Activated gamma-delta T cell treated with anti-CD3 and anti-CD28 coated beads, Interleukin-2, amount 50 U/mL, for 16 hours (primary cell): ENCODE data around the gene SPDYC.

Experiments used
- DNase-seq: peaks from one replicate; pipeline ENCODE4 v3.0.0-alpha.2; 2020; ENCODE audit warnings: low read depth

SPDYC gene

DNA sequence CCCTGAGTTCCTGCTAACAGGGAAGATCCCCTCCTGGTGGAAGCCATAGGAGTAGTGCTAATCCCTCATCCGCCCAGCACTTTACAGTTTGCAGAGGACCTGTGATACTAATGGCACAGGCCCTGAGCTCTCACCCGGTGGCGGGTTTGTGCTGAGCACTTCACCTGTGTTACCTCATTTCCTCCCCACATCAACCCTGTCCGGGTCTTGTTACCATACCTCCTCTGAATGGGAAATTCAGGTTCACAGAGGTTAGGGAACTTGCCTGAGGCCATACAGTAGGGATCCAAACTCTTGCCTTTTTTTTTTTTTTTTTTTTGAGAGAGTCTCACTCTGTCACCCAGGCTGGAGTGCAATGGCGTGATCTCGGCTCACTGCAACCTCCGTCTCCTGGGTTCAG lies 36.9 kb downstream of the SPDYC start:
- no peak for DNase-seq

DNA sequence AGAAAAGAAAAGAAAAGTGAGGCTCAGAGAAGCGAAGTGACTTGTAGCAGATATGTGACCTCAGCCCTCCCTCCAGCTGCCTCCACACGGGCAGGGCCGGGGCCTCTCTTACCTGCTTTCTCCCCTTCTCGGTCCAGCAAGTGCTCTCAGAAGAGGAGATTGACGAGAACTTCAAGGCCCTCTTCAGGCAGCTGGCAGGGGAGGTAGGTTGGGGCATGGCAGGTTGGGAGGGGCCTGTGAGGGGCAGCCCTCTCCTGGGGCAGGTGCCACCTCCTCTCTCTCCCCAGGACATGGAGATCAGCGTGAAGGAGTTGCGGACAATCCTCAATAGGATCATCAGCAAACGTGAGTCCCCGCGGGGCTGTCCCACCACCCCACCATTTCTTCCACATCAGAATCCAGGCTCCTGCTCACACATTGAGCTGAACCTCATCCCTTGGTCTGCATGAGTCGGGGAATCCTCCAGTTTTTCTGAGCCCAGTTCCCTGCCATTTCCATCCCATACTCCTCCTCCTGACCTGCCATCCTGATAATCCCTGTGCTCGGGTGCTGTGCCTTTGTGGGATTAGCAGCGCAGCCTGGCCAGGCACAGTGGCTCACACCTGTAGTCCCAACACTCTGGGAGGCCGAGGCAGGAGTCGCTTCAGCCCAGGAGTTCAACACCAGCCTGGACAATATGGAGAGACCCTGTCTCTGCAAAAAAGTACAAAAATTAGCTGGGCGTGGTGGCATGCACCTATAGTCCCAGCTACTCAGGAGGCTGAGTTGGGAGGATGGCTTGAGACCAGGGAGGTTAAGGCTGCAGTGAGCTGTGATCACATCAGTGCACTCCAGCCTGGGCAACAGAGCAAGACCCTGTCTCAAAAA lies 38.1 kb downstream of the SPDYC start:
- no peak for DNase-seq

DNA sequence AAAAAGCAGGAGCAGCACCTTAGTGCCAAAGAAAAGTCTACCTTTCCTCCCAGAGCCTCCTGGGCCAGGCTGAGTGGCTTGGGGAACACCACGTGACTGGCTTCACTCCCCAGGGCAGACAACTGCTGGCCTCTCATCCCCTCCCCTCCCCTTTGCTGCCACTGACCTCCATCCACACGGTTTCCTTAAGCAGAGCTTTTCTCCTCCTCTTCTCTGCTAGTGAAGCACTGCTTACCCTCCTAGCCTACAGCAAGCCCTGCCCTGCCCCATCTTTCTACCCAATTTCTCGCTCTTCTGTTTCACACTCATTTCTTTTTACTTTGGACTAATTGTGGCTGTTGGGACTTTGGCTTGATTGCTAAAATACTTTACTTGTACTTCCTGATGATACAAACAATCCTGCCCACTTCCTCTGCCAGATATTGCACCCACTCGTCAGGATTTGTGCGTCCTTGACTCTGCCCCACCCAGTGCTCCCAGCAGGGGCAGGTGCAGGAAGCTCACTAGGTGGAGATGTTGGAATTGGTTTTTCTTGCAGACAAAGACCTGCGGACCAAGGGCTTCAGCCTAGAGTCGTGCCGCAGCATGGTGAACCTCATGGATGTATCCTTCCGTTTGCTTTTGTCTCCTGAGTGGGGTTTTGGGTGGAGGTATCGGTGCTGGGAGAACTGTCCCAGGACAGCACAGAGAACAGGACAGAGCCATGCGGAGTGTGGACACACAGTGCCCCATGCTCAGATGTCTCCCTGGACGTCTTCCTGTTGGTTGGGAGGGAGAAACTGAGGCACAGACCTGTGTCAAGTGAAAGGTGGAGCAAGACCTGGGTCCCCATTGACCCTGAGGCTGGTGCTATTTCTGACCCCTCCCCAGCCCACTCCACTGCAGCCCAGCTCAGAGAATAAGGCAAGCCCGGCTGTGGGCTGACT lies 39.0 kb downstream of the SPDYC start:
- no peak for DNase-seq

DNA sequence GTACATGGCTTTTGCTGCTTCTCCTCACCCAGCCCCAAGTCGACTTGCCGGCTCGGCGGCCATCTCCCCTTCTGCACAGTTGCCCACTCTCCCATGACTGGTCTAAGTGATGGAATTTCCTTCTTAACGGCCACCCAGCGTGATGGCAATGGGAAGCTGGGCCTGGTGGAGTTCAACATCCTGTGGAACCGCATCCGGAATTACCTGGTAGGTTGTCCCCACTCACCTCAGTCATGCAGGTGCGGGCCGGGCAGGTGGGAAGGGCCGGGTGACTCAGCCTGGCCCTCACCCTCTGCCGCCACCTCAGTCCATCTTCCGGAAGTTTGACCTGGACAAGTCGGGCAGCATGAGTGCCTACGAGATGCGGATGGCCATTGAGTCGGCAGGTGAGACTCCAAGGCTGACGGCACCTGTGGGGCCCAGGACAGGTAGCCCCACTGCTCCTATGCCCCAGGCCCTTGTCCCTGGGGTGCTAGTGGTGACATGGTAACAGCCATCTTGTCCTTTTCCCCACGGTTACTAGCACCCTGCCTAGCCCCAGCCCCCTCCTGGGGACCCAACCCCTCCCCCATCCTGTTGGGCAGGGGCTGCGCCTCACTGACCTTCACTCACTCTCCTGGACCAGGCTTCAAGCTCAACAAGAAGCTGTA lies 39.8 kb downstream of the SPDYC start:
- no peak for DNase-seq

DNA sequence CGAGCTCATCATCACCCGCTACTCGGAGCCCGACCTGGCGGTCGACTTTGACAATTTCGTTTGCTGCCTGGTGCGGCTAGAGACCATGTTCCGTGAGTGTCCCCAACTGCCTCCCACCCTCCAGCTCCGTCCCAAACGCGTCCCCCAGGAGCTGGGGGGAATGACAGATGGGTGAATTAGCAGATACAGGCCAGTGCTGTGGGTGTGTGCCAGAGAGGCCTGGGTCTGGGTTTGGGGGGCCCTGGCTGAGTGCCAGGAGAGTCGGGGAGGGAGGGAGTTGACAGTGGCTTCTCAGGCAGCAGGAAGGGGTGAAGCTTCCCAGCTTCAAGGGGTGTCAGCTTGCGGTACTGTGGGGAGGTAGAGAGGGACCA lies 40.3 kb downstream of the SPDYC start:
- no peak for DNase-seq

DNA sequence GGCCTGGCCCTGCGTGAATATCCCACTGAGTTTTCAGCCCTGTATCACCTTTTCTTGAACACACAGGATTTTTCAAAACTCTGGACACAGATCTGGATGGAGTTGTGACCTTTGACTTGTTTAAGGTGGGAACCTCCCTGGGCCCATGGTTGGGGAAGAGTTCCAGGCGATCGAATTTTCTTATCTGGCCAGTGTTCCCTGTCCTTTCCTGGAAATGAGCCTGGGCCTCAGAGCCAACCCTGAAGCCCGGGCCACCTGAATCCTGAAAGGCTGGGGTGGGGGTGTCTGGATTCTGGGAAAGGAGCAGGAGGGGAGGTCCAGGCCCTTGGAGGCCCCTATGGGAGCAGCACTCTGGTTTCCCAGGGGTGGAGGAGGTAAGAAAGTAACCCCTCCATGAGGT lies 40.7 kb downstream of the SPDYC start:
- DNase-seq: no peak

DNA sequence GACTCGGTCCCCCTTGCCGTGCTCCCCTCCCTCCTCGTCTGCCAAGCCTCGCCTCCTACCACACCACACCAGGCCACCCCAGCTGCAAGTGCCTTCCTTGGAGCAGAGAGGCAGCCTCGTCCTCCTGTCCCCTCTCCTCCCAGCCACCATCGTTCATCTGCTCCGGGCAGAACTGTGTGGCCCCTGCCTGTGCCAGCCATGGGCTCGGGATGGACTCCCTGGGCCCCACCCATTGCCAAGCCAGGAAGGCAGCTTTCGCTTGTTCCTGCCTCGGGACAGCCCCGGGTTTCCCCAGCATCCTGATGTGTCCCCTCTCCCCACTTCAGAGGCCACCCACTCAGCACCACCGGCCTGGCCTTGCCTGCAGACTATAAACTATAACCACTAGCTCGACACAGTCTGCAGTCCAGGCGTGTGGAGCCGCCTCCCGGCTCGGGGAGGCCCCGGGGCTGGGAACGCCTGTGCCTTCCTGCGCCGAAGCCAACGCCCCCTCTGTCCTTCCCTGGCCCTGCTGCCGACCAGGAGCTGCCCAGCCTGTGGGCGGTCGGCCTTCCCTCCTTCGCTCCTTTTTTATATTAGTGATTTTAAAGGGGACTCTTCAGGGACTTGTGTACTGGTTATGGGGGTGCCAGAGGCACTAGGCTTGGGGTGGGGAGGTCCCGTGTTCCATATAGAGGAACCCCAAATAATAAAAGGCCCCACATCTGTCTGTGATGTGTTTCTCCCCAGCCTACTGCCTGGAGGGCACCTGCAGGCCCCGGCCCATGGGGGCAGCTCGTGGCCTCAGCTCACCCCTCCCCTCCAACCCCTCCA lies 41.5 kb downstream of the SPDYC start:
- DNase-seq: no peak

DNA sequence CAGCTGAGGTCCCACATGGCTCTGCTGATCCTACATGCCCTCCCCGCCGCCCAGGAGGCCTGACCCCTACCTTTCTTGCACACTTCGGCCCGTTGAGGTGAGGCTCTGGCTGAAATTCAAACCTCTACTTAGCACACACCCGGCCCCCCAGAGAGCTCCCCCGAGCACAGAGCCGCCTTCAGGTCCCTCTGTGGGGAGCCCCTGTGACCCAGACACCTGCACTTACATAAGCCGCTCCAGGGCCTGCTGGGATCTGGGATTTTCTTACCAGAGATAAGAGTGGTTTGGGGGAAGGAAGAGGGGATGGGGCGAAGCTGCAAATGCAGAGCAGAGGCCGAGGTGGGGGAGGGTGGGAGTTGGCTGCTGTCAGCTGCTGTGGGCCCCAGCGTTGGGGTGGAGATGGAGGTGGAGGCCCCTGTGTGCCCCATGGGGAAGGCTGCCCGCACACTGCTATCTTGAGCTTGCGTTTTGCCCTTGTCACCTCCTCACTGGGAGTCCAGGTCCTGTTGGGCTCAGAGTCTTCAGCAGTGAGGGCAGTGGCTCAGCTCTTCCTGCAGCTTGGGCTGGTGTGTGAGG lies 42.3 kb downstream of the SPDYC start:
- DNase-seq: no peak

DNA sequence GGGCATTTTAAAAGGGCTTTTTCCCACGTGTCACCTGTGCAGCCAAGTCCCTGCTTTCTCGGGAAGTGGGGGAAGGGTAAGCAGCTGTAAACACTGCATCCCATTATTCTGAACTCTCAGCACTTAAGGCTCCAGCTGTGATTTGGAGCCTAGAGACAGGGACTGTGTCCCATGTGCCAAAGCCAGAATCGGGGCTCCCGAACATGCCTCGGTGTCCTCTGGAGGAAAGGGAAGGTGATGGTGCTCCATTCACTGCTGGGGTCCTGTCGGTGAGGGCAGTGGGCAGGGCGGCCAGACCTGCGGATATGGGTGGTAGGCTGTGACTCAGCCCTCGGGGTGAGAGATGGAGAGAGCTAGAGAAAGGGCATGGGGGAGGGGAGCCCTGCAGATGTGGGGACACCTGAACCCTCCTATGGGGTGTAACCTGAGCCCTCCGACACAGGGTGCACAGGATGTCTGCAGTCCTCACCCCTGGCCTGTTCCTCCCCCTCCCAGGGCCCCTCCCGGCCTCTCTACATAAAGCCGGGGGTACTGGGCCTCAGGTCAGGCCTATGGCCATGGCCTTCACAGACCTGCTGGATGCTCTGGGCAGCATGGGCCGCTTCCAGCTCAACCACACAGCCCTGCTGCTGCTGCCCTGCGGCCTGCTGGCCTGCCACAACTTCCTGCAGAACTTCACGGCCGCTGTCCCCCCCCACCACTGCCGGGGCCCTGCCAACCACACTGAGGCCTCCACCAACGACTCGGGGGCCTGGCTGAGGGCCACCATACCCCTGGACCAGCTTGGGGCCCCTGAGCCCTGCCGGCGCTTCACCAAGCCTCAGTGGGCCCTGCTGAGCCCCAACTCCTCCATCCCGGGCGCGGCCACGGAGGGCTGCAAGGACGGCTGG lies 43.5 kb downstream of the SPDYC start:
- no peak for DNase-seq

DNA sequence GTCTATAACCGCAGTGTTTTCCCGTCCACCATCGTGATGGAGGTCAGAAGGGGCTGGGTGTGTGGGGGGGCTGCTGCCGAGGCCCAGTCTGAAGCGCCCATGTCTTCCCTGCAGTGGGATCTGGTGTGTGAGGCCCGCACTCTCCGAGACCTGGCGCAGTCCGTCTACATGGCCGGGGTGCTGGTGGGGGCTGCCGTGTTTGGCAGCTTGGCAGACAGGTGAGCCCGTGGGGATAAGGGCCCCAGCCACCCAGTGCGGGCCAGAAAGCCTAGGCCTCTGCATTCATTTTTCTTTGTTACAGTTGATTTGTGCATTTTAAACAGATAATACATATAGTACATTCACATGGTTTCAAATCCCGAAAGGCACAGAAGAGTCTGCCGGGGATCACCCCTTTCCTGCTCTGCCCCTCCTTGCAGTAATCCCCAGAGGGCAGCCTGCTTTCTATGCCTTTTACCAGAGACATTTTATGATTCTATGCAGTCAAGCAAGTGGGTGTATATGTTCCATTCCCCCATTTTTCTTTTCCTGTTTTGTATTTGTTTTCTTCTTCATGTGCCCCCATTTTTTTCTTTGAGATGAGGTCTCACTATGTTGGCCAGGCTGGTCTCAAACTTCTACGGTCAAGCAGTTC lies 44.3 kb downstream of the SPDYC start:
- no peak for DNase-seq

DNA sequence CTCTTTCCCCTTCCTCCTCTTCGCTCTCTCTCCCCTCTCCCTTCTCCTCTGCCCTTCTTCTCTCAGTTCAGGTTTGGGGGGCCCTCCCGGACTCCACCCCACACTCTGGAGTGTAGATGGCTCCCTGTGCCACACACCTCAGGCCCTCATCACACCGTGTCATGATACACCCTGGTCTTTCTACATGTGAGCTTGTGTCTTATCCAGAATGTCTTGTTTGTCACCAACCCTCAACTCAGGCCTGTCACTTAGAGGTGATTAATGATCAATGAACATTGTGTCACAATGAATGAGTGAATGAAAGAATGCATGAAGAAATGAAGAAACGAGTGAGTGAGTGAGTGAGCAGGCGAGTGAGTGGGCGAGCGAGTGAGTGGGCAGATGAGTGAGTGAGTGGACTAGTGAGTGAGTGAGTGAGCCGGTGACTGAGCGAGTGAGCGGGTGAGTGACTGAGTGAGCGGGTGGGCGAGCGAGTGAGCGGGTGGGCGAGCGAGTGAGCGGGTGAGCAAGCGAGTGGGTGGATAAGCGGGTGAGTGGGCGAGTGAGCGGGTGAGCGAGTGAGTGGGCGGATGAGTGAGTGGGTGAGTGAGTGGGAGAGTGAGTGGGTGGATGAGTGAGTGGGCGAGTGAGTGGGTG lies 45.5 kb downstream of the SPDYC start:
- no peak for DNase-seq

DNA sequence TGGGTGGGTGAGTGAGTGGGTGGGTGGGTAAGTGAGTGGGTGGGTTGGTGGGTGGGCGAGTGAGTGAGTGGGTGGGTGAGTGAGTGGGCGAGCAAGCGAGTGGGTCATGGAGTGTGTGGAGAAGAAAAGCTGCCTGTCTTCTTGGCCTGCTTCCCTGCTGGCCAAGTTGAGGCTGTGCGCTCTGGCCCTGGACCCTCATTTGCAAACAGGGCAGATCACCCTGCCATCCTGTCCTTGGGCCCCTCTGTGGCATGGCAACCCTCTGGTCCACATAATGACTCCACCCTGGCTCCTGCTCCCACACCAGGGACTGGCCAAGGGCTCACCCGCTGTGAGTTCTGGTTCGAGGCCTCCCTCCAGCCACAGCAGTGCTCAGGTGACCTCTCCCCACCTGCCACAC lies 46.8 kb downstream of the SPDYC start:
- DNase-seq: no peak

DNA sequence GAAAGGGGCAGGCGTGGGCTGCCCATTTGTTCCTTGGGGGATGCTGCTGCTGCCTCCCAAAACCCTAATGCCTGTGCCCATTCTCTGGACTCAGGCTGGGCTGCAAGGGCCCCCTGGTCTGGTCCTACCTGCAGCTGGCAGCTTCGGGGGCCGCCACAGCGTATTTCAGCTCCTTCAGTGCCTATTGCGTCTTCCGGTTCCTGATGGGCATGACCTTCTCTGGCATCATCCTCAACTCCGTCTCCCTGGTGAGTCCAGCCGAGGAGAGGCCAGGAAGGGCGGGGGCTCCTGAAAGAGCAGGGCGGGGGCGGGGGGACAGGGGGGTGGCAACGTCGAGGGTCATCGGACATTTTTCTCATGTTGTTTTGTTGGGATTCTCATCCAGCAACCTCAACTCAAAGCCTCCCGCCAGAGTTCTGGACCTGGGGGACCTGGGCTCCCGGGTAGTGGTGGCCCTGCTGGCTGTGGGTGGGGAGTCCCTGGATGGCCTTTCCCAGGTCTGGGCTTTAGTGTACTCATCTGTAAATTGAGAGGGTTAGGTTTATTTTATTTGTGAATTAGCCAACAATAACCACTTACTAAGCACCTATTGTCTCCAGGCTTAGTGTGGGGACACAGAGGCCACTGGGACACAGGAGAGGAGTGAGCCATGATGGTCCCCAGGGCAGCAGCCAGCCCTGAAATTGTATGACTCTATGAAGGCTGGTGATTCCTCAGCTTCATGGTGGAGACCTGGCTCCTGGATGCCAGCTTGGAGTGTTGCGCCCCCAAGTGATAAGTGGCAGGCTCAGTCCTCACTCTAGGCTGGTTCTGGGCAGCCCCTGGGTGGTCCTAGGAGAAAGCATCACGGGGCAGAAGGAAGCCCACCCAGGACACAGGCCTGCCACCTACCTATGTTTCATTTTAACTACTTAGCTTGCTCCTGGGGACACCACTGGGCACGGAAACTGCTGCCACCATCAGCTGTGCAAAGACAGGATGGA lies 47.7 kb downstream of the SPDYC start:
- DNase-seq: no peak

DNA sequence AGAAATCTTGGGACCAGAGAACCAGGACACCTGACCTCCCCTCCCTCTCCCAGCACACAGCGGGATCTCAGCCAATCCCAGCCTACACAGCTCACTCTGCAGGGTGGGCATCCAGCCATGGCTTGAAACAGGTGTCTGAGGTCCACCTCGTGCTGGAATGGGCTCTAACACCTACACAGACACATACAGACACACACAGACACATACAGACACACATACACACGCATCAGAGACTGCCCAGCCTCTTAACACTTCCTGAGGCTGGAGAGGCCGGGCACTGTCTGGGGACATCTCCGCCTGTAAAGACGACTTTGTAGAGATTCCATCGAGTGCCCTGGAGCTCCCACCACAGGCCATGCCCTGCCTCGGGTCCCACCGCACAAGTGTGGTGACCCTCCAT lies 48.4 kb downstream of the SPDYC start:
- no peak for DNase-seq

DNA sequence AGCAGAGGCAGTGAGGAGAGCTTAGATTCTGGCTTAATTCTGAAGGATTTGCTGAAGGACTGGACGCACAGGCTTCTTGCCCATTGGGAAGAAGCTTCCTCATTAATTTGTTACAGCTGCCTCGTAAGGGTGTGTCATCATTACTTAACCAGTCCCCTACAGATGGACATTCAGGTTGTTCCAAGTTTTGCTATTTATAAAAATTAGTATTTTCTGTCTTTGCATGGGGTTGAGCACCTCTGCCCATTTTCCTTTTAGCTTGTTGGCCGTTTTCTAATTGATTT lies 49.8 kb downstream of the SPDYC start:
- no peak for DNase-seq

DNA sequence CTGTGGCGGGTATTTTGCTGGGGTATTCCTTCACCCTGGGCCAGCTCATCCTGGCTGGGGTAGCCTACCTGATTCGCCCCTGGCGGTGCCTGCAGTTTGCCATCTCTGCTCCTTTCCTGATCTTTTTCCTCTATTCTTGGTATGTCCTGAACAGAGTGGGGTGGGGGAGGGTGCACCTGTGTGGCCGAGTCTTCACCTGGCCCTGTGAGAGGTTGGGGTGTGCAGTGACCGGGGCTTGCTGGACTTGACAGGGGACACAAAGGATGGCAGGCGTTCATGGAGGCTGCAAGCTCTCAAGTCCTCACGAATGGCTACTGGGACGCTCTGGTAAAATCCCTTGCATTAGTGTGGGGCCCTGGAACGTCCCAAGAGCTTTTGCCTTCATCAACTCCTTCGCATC lies 51.0 kb downstream of the SPDYC start:
- no peak for DNase-seq
